HG02938 (cell line): ENCODE data around the gene DYSF.

Experiments used
- ATAC-seq: cut with Tn5 transposase; IDR thresholded peaks from one replicate; pipeline ENCODE4 v1.9.1; 2021; ENCODE audit warnings: mild to moderate bottlenecking, moderate library complexity; ENCODE audit not compliant: unreplicated experiment

The DYSF gene

DNA sequence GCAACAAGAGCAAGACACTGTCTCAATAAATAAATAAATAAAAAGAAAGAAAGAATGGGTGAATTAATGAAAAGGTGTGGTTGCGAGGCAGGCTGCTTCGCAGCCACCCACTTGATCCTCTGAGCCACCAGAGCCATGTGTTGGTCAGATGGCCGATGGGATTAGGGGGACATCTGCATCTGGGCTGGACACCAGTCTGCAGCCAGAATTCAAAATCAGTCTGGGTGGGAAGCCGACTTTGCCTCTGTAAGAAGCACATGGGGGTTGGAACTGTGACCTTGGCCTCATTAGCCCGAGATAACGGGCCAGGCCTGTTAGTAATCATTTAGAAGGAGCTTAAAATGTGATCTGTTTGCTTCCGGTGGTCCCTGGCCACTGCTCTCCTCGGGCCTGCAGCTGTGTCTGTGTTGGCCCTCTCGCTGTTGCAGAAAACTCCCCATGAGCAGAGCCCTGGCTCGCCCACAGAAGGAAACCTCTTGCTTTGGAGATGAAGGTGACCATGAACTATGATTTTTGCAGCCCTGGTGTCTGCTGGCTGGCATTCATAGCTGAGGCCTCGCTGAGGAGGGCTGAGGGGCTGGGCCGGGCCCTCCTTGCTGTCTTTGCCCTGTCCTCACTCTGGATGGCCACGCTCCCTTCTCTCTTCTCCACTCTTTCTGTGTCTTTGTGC is 94.4 kb downstream of the DYSF start:
- ATAC-seq = no peak

- ATAC-seq = no peak
These were observed 95.5 kb downstream of the DYSF start for GRCh38 chr2:71548646-71549425.

DNA sequence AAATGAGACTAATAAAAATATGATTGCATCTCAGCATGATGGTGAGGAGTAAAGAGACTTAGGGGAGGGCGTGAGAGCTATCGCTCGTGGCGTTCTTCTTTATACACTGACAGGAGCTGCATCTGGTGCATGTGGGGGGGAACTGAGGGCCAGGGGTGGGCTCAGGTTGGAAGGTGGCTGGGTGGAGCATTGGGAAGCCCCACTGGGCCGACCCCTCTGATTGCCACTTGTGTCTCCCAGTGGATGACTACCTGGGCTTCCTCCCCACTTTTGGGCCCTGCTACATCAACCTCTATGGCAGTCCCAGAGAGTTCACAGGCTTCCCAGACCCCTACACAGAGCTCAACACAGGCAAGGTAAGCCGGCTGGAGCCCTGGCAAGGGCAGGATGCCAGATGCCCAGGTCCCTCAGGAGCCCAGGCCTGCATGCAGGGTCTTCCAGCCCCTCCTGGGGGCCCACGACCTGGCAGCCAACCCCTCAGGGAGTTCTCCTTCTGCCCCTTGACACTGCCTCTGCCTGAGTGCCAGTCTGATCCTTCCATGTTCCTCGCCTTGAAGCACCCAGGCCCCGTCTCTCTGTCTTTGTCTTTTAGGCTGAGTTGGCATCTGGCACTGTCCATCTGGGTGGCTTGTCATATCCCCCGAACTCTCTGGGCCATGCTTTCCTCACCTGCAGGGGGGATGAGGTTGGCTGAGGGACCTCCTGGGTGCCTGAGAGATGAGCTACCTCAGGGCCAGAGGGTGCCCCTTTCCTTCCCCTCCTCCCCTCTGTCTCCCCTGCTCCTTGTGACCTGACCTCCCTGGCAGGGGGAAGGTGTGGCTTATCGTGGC is 97.7 kb downstream of the DYSF start:
- ATAC-seq = no peak

DNA sequence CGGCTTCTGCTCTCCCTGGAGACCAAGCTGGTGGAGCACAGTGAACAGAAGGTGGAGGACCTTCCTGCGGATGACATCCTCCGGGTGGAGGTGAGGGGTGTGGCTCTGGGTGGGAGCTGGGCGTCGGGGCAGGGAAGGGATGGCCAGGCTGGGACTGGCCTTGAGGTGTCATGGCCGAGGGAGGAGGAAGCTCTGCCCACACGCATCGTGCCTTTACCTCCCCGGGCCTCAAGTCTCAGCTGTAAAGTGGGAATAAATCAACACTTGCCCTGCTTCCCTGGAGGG is 98.2 kb downstream of the DYSF start:
- no peak for ATAC-seq

GRCh38 chr2:71552356-71552755 is 99.0 kb downstream of the DYSF start:
- no peak for ATAC-seq

GRCh38 chr2:71552861-71553301 is 99.5 kb downstream of the DYSF start:
- ATAC-seq = no peak

- no peak for ATAC-seq
These were observed 100.8 kb downstream of the DYSF start for GRCh38 chr2:71554028-71554705.

DNA sequence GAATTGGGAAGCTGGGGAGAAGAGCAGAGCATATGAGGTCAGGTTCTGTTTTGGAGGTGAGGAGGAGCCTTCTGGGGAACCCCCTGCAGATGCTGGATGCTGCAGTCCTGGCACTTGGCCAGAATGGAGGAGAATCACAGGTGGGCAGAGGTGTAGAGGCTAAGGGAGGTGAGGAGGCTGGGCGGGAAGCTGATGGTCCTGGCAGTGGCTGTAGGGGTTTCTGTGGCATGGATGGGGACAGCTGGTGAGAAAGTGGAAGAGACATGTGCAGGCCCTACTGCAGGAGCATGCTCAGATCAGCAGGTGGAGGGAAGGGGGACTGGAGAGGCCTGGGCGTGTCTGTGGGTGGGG is 101.3 kb downstream of the DYSF start:
- ATAC-seq = no peak

DNA sequence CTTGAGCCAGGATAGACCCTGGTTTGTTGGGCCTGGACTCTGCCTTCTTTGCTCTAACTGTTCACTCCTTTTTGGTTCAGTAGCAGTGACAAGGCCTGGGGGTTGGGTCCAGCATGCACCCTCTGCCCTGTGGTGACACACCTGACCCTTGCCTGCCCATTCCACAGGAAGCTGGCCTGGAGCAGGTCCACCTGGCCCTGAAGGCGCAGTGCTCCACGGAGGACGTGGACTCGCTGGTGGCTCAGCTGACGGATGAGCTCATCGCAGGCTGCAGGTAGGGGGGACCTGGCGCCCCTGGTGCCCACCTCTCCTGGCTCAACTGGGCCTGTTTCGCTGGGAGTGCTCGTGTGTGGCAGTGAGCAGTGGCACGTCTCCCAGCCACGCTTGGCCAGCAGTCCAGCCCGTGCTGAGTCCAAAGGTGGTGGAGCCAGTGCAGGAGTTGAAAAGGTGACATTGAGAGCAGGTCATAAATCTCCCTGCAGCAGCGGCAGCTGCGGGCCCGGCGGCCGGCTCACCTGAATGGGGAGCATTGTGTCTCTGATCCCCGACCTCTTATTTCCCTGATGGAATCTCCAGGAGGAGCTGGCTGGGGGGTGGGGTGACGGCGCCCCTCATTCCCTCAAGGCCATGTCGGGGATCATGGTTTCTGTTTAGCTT is 102.6 kb downstream of the DYSF start:
- no peak for ATAC-seq

DNA sequence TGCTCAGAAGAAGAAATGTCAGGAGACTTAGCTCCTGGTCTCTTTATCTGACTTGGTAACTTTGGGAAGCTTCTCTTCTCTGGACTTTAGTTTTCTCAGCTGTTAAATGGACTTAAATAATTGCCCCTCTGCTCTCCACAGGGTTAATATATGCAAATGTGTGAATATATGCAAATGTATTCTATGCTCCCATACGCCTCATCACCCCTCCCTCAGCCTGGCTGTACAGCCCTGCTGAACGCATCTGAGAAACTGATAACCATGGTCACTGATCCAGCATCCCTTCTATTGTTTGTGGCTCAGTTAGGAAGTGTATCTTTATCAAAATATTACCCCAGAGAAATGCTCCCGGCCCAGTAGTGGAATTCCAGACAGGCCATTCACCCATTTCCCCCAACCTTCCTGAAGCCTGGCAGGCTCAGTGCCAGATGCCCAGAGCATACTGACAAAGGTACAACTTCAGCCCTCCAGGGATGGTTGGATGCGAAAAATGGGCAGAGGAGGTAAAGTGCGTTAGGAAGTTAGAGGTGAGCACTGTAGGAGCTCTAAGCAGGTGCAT is 103.4 kb downstream of the DYSF start:
- ATAC-seq = no peak

DNA sequence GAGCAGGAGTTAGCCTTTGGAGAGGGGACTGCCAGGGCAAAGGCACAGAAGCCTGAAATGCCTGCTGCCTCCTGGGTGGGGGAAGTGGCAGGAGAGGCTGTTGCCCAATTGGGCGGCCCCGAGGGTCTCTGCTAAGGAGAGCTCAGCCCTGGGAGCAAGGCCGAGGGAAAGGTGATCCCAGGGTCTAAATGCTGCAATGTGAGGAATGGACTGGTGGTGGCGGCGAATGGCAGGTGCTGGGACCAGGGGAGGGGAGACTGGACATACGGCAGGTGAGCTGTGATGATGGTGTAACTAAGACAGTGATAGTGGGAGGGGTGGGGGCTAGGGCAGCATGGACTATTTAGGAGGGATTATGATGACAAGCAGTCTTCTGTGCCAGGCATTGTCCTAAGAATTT is 104.0 kb downstream of the DYSF start:
- no peak for ATAC-seq

DNA sequence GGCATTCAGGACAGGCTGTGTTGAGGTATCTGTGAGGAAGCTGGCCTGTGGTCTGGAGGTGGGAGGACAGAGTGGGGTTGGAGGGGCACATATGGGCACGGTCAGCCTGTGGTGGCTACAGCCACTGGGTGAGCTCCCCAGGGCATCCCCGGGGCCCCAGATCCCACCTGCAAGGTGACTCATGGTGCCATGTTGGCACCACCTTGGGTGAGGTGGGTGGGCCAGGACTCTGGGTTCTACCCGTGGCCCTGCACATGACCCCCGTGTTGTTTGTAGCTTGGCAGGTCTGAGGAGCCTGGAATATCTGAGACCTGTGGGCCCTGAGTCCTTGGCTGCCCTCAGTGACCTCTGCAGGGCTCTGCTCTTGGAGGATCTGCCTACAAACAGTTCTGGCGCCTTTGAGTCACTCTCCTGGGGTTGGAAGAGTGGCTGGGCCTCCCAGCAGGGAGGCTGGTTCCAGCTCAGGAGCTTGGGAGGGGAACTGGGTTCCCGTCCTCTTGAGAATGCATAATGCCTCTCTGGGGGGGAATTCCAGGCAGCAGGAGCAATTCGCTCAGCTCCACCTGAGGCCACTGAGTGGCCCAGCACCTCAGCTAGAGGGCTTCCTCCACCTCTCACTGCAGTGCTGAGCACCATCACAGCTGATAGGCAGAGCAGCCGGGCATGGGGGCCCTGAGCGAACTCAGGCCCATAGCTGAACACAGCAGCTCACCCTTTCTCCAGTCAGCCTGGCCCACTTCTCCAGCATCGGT is 105.1 kb downstream of the DYSF start:
- no peak for ATAC-seq

- no peak for ATAC-seq
These were observed 105.9 kb downstream of the DYSF start for GRCh38 chr2:71559080-71559827.

- no peak for ATAC-seq
These were observed 106.7 kb downstream of the DYSF start for GRCh38 chr2:71559828-71560637.

DNA sequence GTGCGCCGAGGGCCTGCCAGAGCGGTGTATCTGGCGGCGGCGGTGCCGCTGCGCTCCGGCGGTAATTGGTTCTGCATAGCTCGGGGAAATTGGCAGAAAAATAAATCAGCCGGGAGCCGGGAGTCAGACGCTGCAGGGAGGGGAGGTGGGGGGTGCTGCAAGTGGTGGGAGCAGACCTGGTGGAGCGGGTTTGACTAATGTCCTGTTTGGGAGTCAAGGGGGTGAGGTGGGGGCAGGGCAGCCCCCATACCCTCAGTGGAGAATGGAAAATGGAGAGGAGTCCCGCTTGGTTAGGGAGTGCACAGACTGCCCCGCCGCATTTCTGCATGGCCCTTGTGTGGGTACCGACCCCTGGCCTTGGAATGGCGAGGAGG is 107.3 kb downstream of the DYSF start:
- ATAC-seq = no peak

- no peak for ATAC-seq
These were observed 108.3 kb downstream of the DYSF start for GRCh38 chr2:71561441-71562267.

DNA sequence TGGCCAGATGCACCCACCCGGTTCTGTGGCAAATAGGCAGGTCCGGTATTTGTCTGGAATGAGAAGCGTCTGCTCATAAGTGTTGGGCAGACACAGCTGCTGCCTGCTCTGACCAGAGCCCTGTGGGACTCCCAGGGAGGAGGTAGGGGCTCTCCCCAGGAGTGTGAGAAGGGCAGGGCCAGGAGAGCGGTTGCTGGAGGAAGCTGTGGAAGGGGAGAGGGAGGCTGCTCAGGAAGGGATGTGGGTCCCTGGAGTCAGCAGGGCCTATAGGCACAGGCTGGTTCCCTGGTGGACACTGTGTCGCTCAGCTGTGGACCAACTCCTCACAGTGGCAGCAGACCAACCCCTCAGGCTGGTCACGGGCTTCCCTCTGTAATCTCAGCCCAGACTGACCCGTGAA is 109.2 kb downstream of the DYSF start:
- ATAC-seq = no peak

GRCh38 chr2:71563872-71564271 is 110.5 kb downstream of the DYSF start:
- ATAC-seq = no peak
